ENCODE results near the gene FAM136A.
"Not testable (repeated sequence)": the region's sequence is repeated elsewhere in the genome, so short reads cannot be mapped to it uniquely, and the experiment has no call there.

Gene FAM136A

GRCh38 chr2:70301344-70302194 is at the start of gene FAM136A:
TSS of gene FAM136A (minus strand) at chr2:70302067. CDS start at chr2:70302011, 56 bp downstream.
- peak; percentile 93 for DNase-seq

GRCh38 chr2:70349921-70350685 is 48.2 kb upstream of the FAM136A start:
- DNase-seq, result no peak

GRCh38 chr2:70347831-70348230 is 46.0 kb upstream of the FAM136A start:
- DNase-seq, result no peak

GRCh38 chr2:70344195-70344594 is 42.3 kb upstream of the FAM136A start:
- no peak for DNase-seq

GRCh38 chr2:70341477-70341765 is 39.6 kb upstream of the FAM136A start:
- DNase-seq, result no peak

GRCh38 chr2:70340761-70341476 is 39.1 kb upstream of the FAM136A start:
- DNase-seq, result peak; percentile 27

GRCh38 chr2:70340075-70340474 is 38.2 kb upstream of the FAM136A start:
- DNase-seq, result no peak

- DNase-seq, result no peak
Observed at GRCh38 chr2:70336552-70336951, 34.7 kb upstream of the FAM136A start.

- no peak for DNase-seq
Observed at GRCh38 chr2:70331012-70331411, 29.1 kb upstream of the FAM136A start.

- DNase-seq, result no peak
Observed at GRCh38 chr2:70330476-70330875, 28.6 kb upstream of the FAM136A start.

- DNase-seq, result no peak
Observed at GRCh38 chr2:70328921-70329561, 27.2 kb upstream of the FAM136A start.

GRCh38 chr2:70325875-70326274 is 24.0 kb upstream of the FAM136A start:
- DNase-seq, result no peak

GRCh38 chr2:70322518-70322917 is 20.7 kb upstream of the FAM136A start:
- DNase-seq, result no peak

GRCh38 chr2:70321370-70321769 is 19.5 kb upstream of the FAM136A start:
- DNase-seq, result no peak

- DNase-seq, result no peak
Observed at GRCh38 chr2:70314640-70315039, 12.8 kb upstream of the FAM136A start.

- DNase-seq, result no peak
Observed at GRCh38 chr2:70312560-70312959, 10.7 kb upstream of the FAM136A start.

- no peak for DNase-seq
Observed at GRCh38 chr2:70310899-70311298, 9.0 kb upstream of the FAM136A start.

GRCh38 chr2:70305531-70305930 is 3.7 kb upstream of the FAM136A start:
- no peak for DNase-seq

GRCh38 chr2:70304498-70304897 is 2.6 kb upstream of the FAM136A start:
- DNase-seq, result no peak

- no peak for DNase-seq
Observed at GRCh38 chr2:70303186-70303585, 1.3 kb upstream of the FAM136A start.

- not testable (repeated sequence) for DNase-seq
Observed at GRCh38 chr2:70302195-70302546, 304 bp upstream of the FAM136A start.

- DNase-seq, result peak; percentile 37
Observed at GRCh38 chr2:70300771-70301343, 1.0 kb downstream of the FAM136A start.

- not testable (repeated sequence) for DNase-seq
Observed at GRCh38 chr2:70297828-70298227, 4.0 kb downstream of the FAM136A start.

Measured in femur (tissue), 1 donor.